GM23338 (cell line): ENCODE data around the gene ABI3. TPM values are rescaled to one million over a fixed set of nuclear protein-coding genes. Genes with fewer than 3 reads are reported as not detected.
"Not testable (repeated sequence)": the region's sequence is repeated elsewhere in the genome, so short reads cannot be mapped to it uniquely, and the experiment has no call there.

Source experiments
- ATAC-seq: fragments of 200-7000 bp; cut with Tn5 transposase; 3 replicates; pipeline ENCODE4 v1.9.1; 2020
- DNase-seq: peaks from one replicate; pipeline ENCODE4 v3.0.0-alpha.2; 2015; ENCODE audit warnings: low spot score
- H2AFZ ChIP-seq: fragments of 200-600 bp; sonication (generic); 2 replicates; pipeline ENCODE4 v1.8.0; 2016; ENCODE audit warnings: antibody characterized with exemption, mild to moderate bottlenecking, moderate library complexity
- H3F3A ChIP-seq: fragments of 200-600 bp; sonication (generic); replicated peaks from 2 replicates; pipeline ENCODE4 v1.8.0; 2017; ENCODE audit warnings: antibody characterized with exemption, mixed run types, low read depth
- H3K27ac ChIP-seq: fragments of 200-600 bp; sonication (generic); 2 replicates; pipeline ENCODE4 v1.6.1; 2016; ENCODE audit warnings: low read depth
- H3K27me3 ChIP-seq: fragments of 200-600 bp; sonication (generic); 2 replicates; pipeline ENCODE4 v1.8.0; 2016; ENCODE audit warnings: mild to moderate bottlenecking, mixed run types, moderate library complexity; ENCODE audit not compliant: insufficient read depth
- H3K36me3 ChIP-seq: fragments of 200-600 bp; sonication (generic); 2 replicates; pipeline ENCODE4 v1.8.0; 2016; ENCODE audit warnings: mild to moderate bottlenecking; ENCODE audit not compliant: insufficient read depth
- H3K4me1 ChIP-seq: fragments of 200-600 bp; sonication (generic); 2 replicates; pipeline ENCODE4 v1.8.0; 2016; ENCODE audit warnings: mild to moderate bottlenecking, moderate library complexity; ENCODE audit not compliant: insufficient read depth
- H3K4me2 ChIP-seq: fragments of 200-600 bp; sonication (generic); 2 replicates; pipeline ENCODE4 v1.7.1; 2017; ENCODE audit warnings: mixed run types
- H3K4me3 ChIP-seq: fragments of 200-600 bp; sonication (generic); 2 replicates; pipeline ENCODE4 v1.6.1; 2016; ENCODE audit warnings: mixed run types
- H3K79me2 ChIP-seq: fragments of 200-600 bp; sonication (generic); replicated peaks from 2 replicates; pipeline ENCODE4 v1.8.0; 2017; ENCODE audit warnings: mild to moderate bottlenecking; ENCODE audit not compliant: insufficient read depth
- H3K9me2 ChIP-seq: fragments of 200-600 bp; sonication (generic); 2 replicates; pipeline ENCODE4 v1.8.0; 2017; ENCODE audit not compliant: insufficient read depth
- H4K20me1 ChIP-seq: fragments of 200-600 bp; sonication (generic); replicated peaks from 2 replicates; pipeline ENCODE4 v1.8.0; 2017; ENCODE audit warnings: mild to moderate bottlenecking; ENCODE audit not compliant: insufficient read depth
- H3K27ac Mint-ChIP-seq: 2 replicates; pipeline ENCODE4 v1.8.0; 2020; ENCODE audit warnings: inconsistent platforms, mild to moderate bottlenecking, moderate library complexity, mixed read lengths
- H3K27me3 Mint-ChIP-seq: 3 replicates; pipeline ENCODE4 v1.8.0; 2022; ENCODE audit warnings: low read depth, mild to moderate bottlenecking, moderate library complexity, mixed read lengths, inconsistent platforms; ENCODE audit not compliant: insufficient read depth, poor library complexity
- H3K36me3 Mint-ChIP-seq: 3 replicates; pipeline ENCODE4 v1.8.0; 2021; ENCODE audit warnings: low read depth, mild to moderate bottlenecking, inconsistent platforms, moderate library complexity, mixed read lengths
- H3K4me1 Mint-ChIP-seq: 3 replicates; pipeline ENCODE4 v1.8.0; 2020; ENCODE audit warnings: mild to moderate bottlenecking, inconsistent platforms, mixed read lengths
- H3K4me3 Mint-ChIP-seq: 3 replicates; pipeline ENCODE4 v1.8.0; 2021; ENCODE audit warnings: moderate library complexity, mild to moderate bottlenecking, inconsistent platforms, mixed read lengths
- H3K9me3 Mint-ChIP-seq: 3 replicates; pipeline ENCODE4 v1.8.0; 2020; ENCODE audit warnings: moderate library complexity, mild to moderate bottlenecking, inconsistent platforms, mixed read lengths
- CREB1 ChIP-seq: fragments of 250-450 bp; sonication (Bioruptor Pico); IDR thresholded peaks from 2 replicates; pipeline ENCODE4 v1.5.0; 2020; ENCODE audit warnings: low read depth, mild to moderate bottlenecking, moderate library complexity
- EZH2 ChIP-seq: fragments of 200-600 bp; sonication (generic); IDR thresholded peaks from one replicate; pipeline ENCODE4 v1.8.0; 2017; ENCODE audit warnings: antibody characterized with exemption, mild to moderate bottlenecking, low read depth; ENCODE audit not compliant: unreplicated experiment
- EZH2phosphoT487 ChIP-seq: fragments of 200-600 bp; sonication (generic); IDR thresholded peaks from one replicate; pipeline ENCODE4 v1.8.1; 2018; ENCODE audit warnings: antibody characterized with exemption; ENCODE audit not compliant: unreplicated experiment
- JUNB ChIP-seq: IDR thresholded peaks from one replicate; pipeline ENCODE4 v1.6.1; 2016; ENCODE audit warnings: antibody characterized with exemption; ENCODE audit not compliant: unreplicated experiment
- NANOG ChIP-seq: IDR thresholded peaks from 2 replicates; pipeline ENCODE4 v1.6.1; 2016; ENCODE audit warnings: antibody characterized with exemption, borderline replicate concordance
- POLR2AphosphoS5 ChIP-seq: IDR thresholded peaks from 2 replicates; pipeline ENCODE4 v1.6.1; 2016; ENCODE audit warnings: antibody characterized with exemption, low read depth
- STAT1 ChIP-seq: IDR thresholded peaks from one replicate; pipeline ENCODE4 v1.6.1; 2016; ENCODE audit warnings: antibody characterized with exemption; ENCODE audit not compliant: unreplicated experiment
- ZNF114 ChIP-seq: fragments of 250-450 bp; sonication (Bioruptor Pico); IDR thresholded peaks from 2 replicates; pipeline ENCODE4 v1.5.0; 2020; ENCODE audit warnings: mild to moderate bottlenecking, moderate library complexity
- ZNF331 ChIP-seq: fragments of 250-450 bp; sonication (Bioruptor Pico); IDR thresholded peaks from 2 replicates; pipeline ENCODE4 v1.5.0; 2020; ENCODE audit warnings: low read depth, mild to moderate bottlenecking, moderate library complexity
- polyA plus RNA-seq: library from polyadenylated mRNA; unstranded; fragments of >200 nt; fragmentation: Nextera tagmentation; extraction: Ambion mirVana; gene quantifications from 2 replicates; pipeline ENCODE4 v1.2.1, GENCODE V29; 2016
- total RNA-seq: library from RNA; depleted of rRNA; stranded (reverse); fragments of >200 nt; shearing (Covaris generic); gene quantifications from 2 replicates; pipeline ENCODE4 v1.2.3, GENCODE V29; 2014
- TF ChIP-seq, protein P1 (sequence below), 2 experiments: fragments of 200-600 bp in 1 of 2; sonication (generic) in 1 of 2; conservative IDR thresholded peaks; 2 replicates each; pipeline versions ENCODE4 v1.5.1 to v1.6.1; 2016 to 2017; ENCODE audit warnings: antibody characterized with exemption in 2 of 2, low read depth in 2 of 2, mild to moderate bottlenecking in 2 of 2, moderate library complexity in 1 of 2
- TF ChIP-seq, protein P2 (sequence below): fragments of 250-450 bp; sonication (Bioruptor Pico); IDR thresholded peaks from 2 replicates; pipeline ENCODE4 v1.5.0; 2020; ENCODE audit warnings: mild to moderate bottlenecking, moderate library complexity
- TF ChIP-seq, protein P3 (sequence below): IDR thresholded peaks from 2 replicates; pipeline ENCODE4 v1.6.1; 2016; ENCODE audit warnings: antibody characterized with exemption

The ABI3 gene
- total and polyA plus RNA-seq, 2 experiments from 2014 or later = 1.8 to 3.0 TPM

GRCh38 chr17:49261540-49261939 is 51.0 kb downstream of the ABI3 start:
- not testable (repeated sequence) for DNase-seq, H3K36me3 ChIP-seq, H3K27ac Mint-ChIP-seq, H3K4me1 ChIP-seq, H3F3A ChIP-seq, H3K4me1 Mint-ChIP-seq, H4K20me1 ChIP-seq, H3K4me2 ChIP-seq, H3K9me2 ChIP-seq, H3K4me3 ChIP-seq, H2AFZ ChIP-seq, H3K79me2 ChIP-seq, H3K36me3 Mint-ChIP-seq, H3K27ac ChIP-seq, H3K9me3 Mint-ChIP-seq, ATAC-seq
- Mint-ChIP-seq H3K27me3 (peaks cover 28% of the 10 kb centered on the region), H3K4me3 (peak overlapping the region; percentile 71; the same call in 1 of the 3 replicates)
- H3K27me3 ChIP-seq = peaks cover 24% of the 10 kb centered on the region
- TF ChIP-seq, protein P1, sequence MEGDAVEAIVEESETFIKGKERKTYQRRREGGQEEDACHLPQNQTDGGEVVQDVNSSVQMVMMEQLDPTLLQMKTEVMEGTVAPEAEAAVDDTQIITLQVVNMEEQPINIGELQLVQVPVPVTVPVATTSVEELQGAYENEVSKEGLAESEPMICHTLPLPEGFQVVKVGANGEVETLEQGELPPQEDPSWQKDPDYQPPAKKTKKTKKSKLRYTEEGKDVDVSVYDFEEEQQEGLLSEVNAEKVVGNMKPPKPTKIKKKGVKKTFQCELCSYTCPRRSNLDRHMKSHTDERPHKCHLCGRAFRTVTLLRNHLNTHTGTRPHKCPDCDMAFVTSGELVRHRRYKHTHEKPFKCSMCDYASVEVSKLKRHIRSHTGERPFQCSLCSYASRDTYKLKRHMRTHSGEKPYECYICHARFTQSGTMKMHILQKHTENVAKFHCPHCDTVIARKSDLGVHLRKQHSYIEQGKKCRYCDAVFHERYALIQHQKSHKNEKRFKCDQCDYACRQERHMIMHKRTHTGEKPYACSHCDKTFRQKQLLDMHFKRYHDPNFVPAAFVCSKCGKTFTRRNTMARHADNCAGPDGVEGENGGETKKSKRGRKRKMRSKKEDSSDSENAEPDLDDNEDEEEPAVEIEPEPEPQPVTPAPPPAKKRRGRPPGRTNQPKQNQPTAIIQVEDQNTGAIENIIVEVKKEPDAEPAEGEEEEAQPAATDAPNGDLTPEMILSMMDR (conservative IDR thresholded peaks at IDR 0.05; ENCODE audit: low read depth in 2 of 2) = peak; percentile 45 to 57; a peak in 3 of 4 replicates

DNA sequence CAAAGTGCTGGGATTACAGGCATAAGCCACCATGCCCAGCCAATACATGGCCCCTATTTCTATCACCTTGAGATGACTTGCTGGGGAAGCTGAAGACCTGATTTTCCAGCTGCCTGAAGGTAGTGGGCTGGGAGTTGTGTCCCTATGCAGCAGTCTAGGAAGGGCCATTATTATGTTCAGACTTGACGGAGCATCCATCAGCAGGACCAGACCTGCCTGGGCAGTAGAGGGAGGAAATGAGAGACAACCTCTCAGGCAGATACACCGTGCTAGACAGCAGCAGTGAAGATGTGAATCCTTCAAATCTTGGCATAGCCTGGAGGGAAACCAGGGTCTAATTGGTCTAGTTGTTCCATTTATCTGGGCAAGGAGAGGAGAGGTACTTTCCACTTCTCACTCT is 55.7 kb downstream of the ABI3 start:
- H3K4me3 ChIP-seq = no peak overlapping the region
- H3K79me2 ChIP-seq = no peaks in the 10 kb centered on the region
- no peak overlapping the region for H2AFZ ChIP-seq
- ATAC-seq (no peak), DNase-seq (no peak)
- Mint-ChIP-seq H3K4me3 (no peak overlapping the region), H3K4me1 (peaks cover 1% of the 10 kb centered on the region; the same call in 2 of the 3 replicates), H3K27me3 (peaks cover 10% of the 10 kb centered on the region), H3K27ac (no peak overlapping the region), H3K36me3 (no peaks in the 10 kb centered on the region), H3K9me3 (no peaks in the 10 kb centered on the region)
- H3K4me2 ChIP-seq = no peak overlapping the region
- peaks cover 3% of the 10 kb centered on the region for H3K27me3 ChIP-seq
- H3K9me2 ChIP-seq = no peaks in the 10 kb centered on the region
- no peaks in the 10 kb centered on the region for H3F3A ChIP-seq
- TF ChIP-seq, protein P2, sequence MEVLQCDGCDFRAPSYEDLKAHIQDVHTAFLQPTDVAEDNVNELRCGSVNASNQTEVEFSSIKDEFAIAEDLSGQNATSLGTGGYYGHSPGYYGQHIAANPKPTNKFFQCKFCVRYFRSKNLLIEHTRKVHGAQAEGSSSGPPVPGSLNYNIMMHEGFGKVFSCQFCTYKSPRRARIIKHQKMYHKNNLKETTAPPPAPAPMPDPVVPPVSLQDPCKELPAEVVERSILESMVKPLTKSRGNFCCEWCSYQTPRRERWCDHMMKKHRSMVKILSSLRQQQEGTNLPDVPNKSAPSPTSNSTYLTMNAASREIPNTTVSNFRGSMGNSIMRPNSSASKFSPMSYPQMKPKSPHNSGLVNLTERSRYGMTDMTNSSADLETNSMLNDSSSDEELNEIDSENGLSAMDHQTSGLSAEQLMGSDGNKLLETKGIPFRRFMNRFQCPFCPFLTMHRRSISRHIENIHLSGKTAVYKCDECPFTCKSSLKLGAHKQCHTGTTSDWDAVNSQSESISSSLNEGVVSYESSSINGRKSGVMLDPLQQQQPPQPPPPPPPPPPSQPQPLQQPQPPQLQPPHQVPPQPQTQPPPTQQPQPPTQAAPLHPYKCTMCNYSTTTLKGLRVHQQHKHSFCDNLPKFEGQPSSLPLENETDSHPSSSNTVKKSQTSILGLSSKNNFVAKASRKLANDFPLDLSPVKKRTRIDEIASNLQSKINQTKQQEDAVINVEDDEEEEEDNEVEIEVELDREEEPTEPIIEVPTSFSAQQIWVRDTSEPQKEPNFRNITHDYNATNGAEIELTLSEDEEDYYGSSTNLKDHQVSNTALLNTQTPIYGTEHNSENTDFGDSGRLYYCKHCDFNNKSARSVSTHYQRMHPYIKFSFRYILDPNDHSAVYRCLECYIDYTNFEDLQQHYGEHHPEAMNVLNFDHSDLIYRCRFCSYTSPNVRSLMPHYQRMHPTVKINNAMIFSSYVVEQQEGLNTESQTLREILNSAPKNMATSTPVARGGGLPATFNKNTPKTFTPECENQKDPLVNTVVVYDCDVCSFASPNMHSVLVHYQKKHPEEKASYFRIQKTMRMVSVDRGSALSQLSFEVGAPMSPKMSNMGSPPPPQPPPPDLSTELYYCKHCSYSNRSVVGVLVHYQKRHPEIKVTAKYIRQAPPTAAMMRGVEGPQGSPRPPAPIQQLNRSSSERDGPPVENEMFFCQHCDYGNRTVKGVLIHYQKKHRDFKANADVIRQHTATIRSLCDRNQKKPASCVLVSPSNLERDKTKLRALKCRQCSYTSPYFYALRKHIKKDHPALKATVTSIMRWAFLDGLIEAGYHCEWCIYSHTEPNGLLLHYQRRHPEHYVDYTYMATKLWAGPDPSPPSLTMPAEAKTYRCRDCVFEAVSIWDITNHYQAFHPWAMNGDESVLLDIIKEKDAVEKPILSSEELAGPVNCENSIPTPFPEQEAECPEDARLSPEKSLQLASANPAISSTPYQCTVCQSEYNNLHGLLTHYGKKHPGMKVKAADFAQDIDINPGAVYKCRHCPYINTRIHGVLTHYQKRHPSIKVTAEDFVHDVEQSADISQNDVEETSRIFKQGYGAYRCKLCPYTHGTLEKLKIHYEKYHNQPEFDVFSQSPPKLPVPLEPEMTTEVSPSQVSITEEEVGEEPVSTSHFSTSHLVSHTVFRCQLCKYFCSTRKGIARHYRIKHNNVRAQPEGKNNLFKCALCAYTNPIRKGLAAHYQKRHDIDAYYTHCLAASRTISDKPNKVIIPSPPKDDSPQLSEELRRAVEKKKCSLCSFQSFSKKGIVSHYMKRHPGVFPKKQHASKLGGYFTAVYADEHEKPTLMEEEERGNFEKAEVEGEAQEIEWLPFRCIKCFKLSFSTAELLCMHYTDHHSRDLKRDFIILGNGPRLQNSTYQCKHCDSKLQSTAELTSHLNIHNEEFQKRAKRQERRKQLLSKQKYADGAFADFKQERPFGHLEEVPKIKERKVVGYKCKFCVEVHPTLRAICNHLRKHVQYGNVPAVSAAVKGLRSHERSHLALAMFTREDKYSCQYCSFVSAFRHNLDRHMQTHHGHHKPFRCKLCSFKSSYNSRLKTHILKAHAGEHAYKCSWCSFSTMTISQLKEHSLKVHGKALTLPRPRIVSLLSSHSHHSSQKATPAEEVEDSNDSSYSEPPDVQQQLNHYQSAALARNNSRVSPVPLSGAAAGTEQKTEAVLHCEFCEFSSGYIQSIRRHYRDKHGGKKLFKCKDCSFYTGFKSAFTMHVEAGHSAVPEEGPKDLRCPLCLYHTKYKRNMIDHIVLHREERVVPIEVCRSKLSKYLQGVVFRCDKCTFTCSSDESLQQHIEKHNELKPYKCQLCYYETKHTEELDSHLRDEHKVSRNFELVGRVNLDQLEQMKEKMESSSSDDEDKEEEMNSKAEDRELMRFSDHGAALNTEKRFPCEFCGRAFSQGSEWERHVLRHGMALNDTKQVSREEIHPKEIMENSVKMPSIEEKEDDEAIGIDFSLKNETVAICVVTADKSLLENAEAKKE (CRISPR knock-in tag) = no peak
- TF ChIP-seq STAT1 = no peak
- no peak for TF ChIP-seq POLR2AphosphoS5
- no peak for TF ChIP-seq ZNF114
- TF ChIP-seq, protein P1 (conservative IDR thresholded peaks at IDR 0.05; ENCODE audit: low read depth in 2 of 2) = no peak
- TF ChIP-seq ZNF331 (CRISPR knock-in tag) = no peak
- TF ChIP-seq, protein P3, sequence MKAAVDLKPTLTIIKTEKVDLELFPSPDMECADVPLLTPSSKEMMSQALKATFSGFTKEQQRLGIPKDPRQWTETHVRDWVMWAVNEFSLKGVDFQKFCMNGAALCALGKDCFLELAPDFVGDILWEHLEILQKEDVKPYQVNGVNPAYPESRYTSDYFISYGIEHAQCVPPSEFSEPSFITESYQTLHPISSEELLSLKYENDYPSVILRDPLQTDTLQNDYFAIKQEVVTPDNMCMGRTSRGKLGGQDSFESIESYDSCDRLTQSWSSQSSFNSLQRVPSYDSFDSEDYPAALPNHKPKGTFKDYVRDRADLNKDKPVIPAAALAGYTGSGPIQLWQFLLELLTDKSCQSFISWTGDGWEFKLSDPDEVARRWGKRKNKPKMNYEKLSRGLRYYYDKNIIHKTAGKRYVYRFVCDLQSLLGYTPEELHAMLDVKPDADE = no peak
- no peak for TF ChIP-seq EZH2
- no peak for TF ChIP-seq NANOG
- TF ChIP-seq EZH2phosphoT487 = no peak
- TF ChIP-seq CREB1 = no peak
- no peak for TF ChIP-seq JUNB
- H3K27ac ChIP-seq = no peak overlapping the region
- H3K4me1 ChIP-seq = no peaks in the 10 kb centered on the region
- H4K20me1 ChIP-seq = no peaks in the 10 kb centered on the region
- H3K36me3 ChIP-seq = no peaks in the 10 kb centered on the region
